Measurements from ENCODE around the gene GSTA2.

GRCh38 chr6:52736145-52736544 lies 27.1 kb downstream of the GSTA2 start:
- TF ChIP-seq CTCF (IDR thresholded peaks at IDR 0.05) (no peak), POLR2AphosphoS5 (IDR thresholded peaks at IDR 0.05) (no peak)

Data from breast epithelium (tissue), 3 donors.